GM18907 (cell line): ENCODE results near the gene KRTAP19-4.
"Not testable (repeated sequence)": the region's sequence is repeated elsewhere in the genome, so short reads cannot be mapped to it uniquely, and the experiment has no call there.

Source experiments
- ATAC-seq: cut with Tn5 transposase; IDR thresholded peaks from one replicate; pipeline ENCODE4 v1.9.1; 2021; ENCODE audit warnings: mild to moderate bottlenecking, moderate library complexity; ENCODE audit not compliant: unreplicated experiment

The KRTAP19-4 gene, protein sequence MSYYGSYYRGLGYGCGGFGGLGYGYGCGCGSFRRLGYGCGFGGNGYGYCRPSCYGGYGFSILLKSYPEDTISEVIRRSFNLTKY

DNA sequence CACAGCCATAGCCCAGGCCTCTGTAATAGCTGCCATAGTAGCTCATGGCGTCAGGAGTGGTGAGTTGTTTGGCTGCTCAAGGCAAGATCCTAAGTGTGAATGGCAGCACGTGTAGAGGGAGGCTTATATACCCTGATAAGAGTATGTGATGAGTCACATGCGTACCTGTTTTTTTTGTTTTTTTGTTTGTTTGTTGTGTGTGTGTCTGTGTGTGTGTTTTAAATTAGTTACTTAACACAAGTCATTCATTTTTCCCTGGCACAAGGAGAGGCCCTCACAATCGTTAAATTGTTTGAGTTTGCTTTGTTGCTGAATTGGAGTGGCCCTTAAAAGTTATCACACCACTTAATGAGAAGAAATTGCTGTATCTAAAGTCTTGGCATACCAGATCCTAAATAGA is at the start of gene KRTAP19-4:
KRTAP19-4 (minus strand) TSS at position 101 of the 400 bp plus-strand sequence; CDS start at position 46, 55 bp downstream.
- ATAC-seq: no peak

DNA sequence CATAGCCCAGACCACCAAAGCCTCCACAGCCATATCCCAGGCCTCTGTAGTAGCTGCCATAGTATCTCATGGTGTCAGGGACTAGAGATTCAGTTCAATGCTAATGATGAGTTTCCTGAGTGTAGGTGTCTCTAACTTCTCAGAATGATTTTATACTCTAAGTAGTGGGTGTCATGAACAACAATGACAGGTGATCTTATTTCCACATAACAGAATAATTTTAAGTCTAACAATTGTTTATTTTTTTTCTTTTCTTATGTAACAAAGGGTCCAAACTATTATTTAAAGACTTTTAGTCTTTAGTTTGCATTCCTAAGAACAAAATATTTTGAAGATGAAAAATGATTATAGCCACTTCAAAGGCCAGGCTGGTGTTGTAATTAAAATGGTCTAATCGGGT is 44.8 kb upstream of the KRTAP19-4 start, which contains the start of gene KRTAP19-6:
KRTAP19-6 (minus strand) TSS at position 101 of the 400 bp plus-strand sequence; CDS start at position 70, 31 bp downstream.
- no peak for ATAC-seq

DNA sequence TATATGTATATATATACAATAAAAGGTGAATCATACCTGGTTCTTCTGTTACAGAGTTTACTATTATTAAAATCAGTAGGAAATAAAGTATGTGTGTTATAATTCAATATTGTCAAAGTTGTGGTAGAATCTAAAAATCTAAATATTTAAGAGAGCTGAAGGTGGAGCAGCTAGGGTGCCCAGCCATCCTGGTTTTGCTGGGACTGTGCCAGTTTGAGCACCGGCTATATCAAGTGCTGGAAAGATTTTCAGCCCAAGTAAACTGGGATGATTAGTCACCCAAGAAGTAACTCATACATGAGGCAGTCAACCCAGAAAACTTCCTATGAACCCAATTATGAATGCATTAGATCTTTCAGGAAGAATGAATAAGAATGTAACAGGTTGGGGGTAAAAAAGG is 21.9 kb upstream of the KRTAP19-4 start:
- ATAC-seq: no peak

- no peak for ATAC-seq
Observed at GRCh38 chr21:30515681-30516080, 18.7 kb upstream of the KRTAP19-4 start.

- not testable (repeated sequence) for ATAC-seq
Observed at GRCh38 chr21:30505621-30506205, 8.7 kb upstream of the KRTAP19-4 start.

- no peak for ATAC-seq
Observed at GRCh38 chr21:30502041-30502440, 5.1 kb upstream of the KRTAP19-4 start, which contains the start of gene KRTAP19-5. TSS of gene KRTAP19-5 (minus strand) at chr21:30502141. CDS start at chr21:30502090, 51 bp downstream.

GRCh38 chr21:30491963-30492428 is 5.0 kb downstream of the KRTAP19-4 start, which contains the start of gene KRTAP19-3:
TSS of gene KRTAP19-3 (minus strand) at chr21:30492013. CDS start at chr21:30491957, 56 bp downstream.
- ATAC-seq: no peak

- no peak for ATAC-seq
Observed at GRCh38 chr21:30487336-30487735, 9.6 kb downstream of the KRTAP19-4 start, which contains the start of gene KRTAP19-2. TSS of gene KRTAP19-2 (minus strand) at chr21:30487436. CDS start at chr21:30487348, 88 bp downstream.

DNA sequence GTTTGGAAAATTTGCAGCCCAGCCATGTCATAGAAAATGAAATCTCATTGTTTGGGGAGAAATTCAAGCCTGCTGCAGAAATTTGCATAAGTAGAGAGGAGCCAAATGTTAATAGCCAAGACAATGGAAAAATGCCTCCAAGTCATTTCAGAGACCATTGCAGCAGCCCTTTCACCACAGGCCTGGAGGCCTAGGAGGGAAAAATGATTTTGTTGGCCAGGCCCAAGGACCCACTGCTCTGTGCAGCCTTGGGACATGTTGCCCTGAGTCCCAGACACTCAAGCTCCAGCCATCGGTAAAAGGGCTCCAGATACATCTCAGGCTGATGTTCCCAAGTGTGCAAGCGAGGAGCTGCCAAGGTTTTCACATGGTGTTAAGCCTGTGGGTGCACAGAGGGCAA is 10.8 kb downstream of the KRTAP19-4 start:
- no peak for ATAC-seq

DNA sequence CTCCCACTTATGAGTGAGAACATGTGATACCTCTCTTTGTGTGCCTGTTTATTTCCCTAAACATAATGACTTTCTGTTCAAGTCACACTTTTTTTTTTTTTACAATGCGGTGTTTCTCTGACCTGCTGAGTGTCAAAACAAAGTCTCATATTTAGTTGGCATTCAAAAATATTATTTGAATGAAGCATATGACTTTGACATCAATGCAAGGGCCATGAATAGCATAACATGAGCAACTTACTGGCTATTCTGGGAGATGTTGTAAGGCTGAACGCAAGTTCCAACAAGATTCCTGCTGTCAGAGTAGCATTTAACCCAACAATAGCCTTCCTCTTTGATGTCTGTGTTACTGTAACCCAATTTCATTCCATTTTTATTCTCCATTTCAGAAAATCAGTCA is 14.8 kb downstream of the KRTAP19-4 start:
- no peak for ATAC-seq

GRCh38 chr21:30480145-30480544 is 16.8 kb downstream of the KRTAP19-4 start, which contains the start of gene KRTAP19-1:
TSS of gene KRTAP19-1 (minus strand) at chr21:30480367. CDS start at chr21:30480317, 50 bp downstream.
- ATAC-seq: no peak

GRCh38 chr21:30479259-30479658 is 17.7 kb downstream of the KRTAP19-4 start:
- ATAC-seq: no peak

- no peak for ATAC-seq
Observed at GRCh38 chr21:30478004-30478403, 19.0 kb downstream of the KRTAP19-4 start.

- ATAC-seq: no peak
Observed at GRCh38 chr21:30468900-30469714, 27.9 kb downstream of the KRTAP19-4 start.

GRCh38 chr21:30463713-30464112 is 33.3 kb downstream of the KRTAP19-4 start:
- ATAC-seq: no peak

- no peak for ATAC-seq
Observed at GRCh38 chr21:30448514-30448913, 48.5 kb downstream of the KRTAP19-4 start.

- no peak for ATAC-seq
Observed at GRCh38 chr21:30447056-30447455, 49.9 kb downstream of the KRTAP19-4 start.
